ENCODE data around the gene LIN28B.
A peak's percentile ranks its signal among the peaks of the same experiment; 100 is the strongest.

DNA sequence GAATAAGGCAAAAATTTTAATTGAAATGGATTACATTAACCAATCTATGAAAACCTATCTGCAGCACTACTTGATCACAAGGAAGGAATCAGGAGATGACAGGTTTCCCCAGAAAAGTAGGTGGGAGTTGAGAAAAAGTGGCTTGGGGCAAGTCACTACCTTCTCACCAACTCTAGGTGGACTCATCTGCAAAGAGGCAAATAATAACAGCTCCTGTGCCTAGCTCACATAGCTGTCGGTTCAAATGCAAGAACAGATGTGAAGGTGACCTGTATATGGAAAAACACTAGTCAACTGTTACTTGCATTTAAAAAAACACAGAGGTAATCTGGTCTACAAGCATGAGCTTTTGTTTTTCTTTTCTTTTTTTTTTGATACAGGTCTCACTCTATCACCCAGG, 155.7 kb downstream of the LIN28B start:
- TF ChIP-seq, protein P1, sequence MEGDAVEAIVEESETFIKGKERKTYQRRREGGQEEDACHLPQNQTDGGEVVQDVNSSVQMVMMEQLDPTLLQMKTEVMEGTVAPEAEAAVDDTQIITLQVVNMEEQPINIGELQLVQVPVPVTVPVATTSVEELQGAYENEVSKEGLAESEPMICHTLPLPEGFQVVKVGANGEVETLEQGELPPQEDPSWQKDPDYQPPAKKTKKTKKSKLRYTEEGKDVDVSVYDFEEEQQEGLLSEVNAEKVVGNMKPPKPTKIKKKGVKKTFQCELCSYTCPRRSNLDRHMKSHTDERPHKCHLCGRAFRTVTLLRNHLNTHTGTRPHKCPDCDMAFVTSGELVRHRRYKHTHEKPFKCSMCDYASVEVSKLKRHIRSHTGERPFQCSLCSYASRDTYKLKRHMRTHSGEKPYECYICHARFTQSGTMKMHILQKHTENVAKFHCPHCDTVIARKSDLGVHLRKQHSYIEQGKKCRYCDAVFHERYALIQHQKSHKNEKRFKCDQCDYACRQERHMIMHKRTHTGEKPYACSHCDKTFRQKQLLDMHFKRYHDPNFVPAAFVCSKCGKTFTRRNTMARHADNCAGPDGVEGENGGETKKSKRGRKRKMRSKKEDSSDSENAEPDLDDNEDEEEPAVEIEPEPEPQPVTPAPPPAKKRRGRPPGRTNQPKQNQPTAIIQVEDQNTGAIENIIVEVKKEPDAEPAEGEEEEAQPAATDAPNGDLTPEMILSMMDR (conservative IDR thresholded peaks at IDR 0.05; ENCODE audit: low read depth in 2 of 2), result peak; percentile 31 to 59; a peak in 3 of 4 replicates
- TF ChIP-seq POLR2AphosphoS5 (IDR thresholded peaks at IDR 0.05; ENCODE audit: low read depth), result no peak
- no peak for TF ChIP-seq EZH2 (IDR thresholded peaks at IDR 0.05; ENCODE audit: low read depth, unreplicated experiment)
- TF ChIP-seq JUNB (IDR thresholded peaks at IDR 0.05; ENCODE audit: unreplicated experiment), result no peak
- TF ChIP-seq CREB1 (CRISPR knock-in tag; IDR thresholded peaks at IDR 0.05; ENCODE audit: low read depth), result no peak
